ENCODE measurements around the gene SST.

Gene SST

DNA sequence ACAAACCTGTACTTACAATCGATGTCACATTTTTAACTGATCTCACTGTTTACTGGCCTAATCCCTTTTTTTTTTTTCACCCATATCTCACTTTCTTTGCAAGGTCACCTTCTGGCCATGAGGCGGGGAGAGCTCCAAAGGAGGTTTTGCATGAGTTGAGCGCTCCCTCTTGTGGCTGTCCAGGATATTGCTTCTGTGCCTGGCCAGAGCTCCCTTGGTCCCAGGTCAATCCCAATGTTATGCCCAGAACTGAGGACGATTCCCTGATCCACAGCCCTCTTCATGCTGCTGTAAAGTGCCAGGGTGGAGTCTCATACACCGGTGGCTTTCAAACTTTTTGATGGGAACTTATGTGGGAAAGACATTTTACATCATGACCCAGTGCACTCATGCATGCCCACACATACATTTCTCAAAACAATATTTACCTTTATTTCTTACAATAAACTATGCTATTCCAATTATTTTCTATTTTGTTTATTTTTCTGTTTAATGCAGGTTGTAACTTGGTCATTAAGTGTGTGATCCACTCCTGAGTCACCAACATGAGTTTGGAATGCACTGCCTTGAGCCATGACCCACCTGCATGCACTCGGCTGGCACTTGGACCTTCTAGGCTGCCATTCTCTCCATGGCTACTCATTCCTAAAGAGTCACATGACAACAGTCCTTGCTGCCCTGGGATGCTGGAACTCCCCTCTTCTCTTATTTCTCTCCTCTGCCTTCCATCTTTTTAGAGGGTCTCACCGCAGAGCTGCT lies 9.6 kb upstream of the SST start:
- Histone ChIP-seq H3K27me3 (ENCODE audit: control insufficient read depth, insufficient read depth, low read length) (no peaks in the 10 kb centered on the region), H3K9ac (ENCODE audit: low read depth, low read length) (no peak overlapping the region), H3K4me3 (ENCODE audit: low read depth, low read length) (no peak overlapping the region), H3K36me3 (ENCODE audit: control insufficient read depth, insufficient read depth, low read length) (no peaks in the 10 kb centered on the region), H3K9me3 (ENCODE audit: control insufficient read depth, insufficient read depth, low read length) (no peaks in the 10 kb centered on the region), H3K4me1 (ENCODE audit: control insufficient read depth, insufficient read depth, low read length) (peaks cover 2% of the 10 kb centered on the region)

GRCh38 chr3:187678726-187679268 lies 8.6 kb upstream of the SST start:
- H3K36me3 ChIP-seq (ENCODE audit: control insufficient read depth, insufficient read depth, low read length) = no peaks in the 10 kb centered on the region
- no peaks in the 10 kb centered on the region for H3K9me3 ChIP-seq (ENCODE audit: control insufficient read depth, insufficient read depth, low read length)
- no peak overlapping the region for H3K4me3 ChIP-seq (ENCODE audit: low read depth, low read length)
- peaks cover 2% of the 10 kb centered on the region for H3K4me1 ChIP-seq (ENCODE audit: control insufficient read depth, insufficient read depth, low read length)
- H3K9ac ChIP-seq (ENCODE audit: low read depth, low read length) = no peak overlapping the region
- H3K27me3 ChIP-seq (ENCODE audit: control insufficient read depth, insufficient read depth, low read length) = peaks cover 3% of the 10 kb centered on the region

DNA sequence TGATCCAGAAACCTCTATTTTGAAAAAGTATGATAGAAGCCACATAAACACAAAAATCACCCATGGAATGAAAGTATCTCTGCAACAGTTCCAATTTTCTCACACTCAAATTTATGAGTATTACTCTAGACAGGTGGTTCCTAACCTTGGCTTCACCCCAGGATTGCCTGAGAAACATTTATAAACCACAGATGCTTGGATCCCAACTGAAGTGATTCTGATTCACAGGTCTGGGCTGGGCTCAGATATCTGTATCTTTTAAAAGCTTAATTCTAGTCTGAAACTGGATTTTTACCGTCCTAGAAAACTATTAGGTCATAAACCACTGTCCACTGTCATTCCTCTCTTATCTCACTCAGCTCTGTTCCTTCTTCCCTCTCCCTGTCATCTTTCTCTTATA lies 7.4 kb upstream of the SST start:
- Histone ChIP-seq H3K9me3 (ENCODE audit: control insufficient read depth, insufficient read depth, low read length) (no peaks in the 10 kb centered on the region), H3K4me3 (ENCODE audit: low read depth, low read length) (no peak overlapping the region), H3K9ac (ENCODE audit: low read depth, low read length) (no peak overlapping the region), H3K36me3 (ENCODE audit: control insufficient read depth, insufficient read depth, low read length) (no peaks in the 10 kb centered on the region), H3K27me3 (ENCODE audit: control insufficient read depth, insufficient read depth, low read length) (peaks cover 13% of the 10 kb centered on the region), H3K4me1 (ENCODE audit: control insufficient read depth, insufficient read depth, low read length) (peaks cover 2% of the 10 kb centered on the region)

GRCh38 chr3:187673012-187673411 lies 2.8 kb upstream of the SST start:
- no peaks in the 10 kb centered on the region for H3K9me3 ChIP-seq (ENCODE audit: control insufficient read depth, insufficient read depth, low read length)
- no peaks in the 10 kb centered on the region for H3K36me3 ChIP-seq (ENCODE audit: control insufficient read depth, insufficient read depth, low read length)
- no peak overlapping the region for H3K9ac ChIP-seq (ENCODE audit: low read depth, low read length)
- peaks cover 39% of the 10 kb centered on the region for H3K27me3 ChIP-seq (ENCODE audit: control insufficient read depth, insufficient read depth, low read length)
- H3K4me3 ChIP-seq (ENCODE audit: low read depth, low read length) = no peak overlapping the region
- peaks cover 3% of the 10 kb centered on the region for H3K4me1 ChIP-seq (ENCODE audit: control insufficient read depth, insufficient read depth, low read length)

- Histone ChIP-seq H3K36me3 (ENCODE audit: control insufficient read depth, insufficient read depth, low read length) (no peaks in the 10 kb centered on the region), H3K27me3 (ENCODE audit: control insufficient read depth, insufficient read depth, low read length) (peaks cover 26% of the 10 kb centered on the region), H3K9ac (ENCODE audit: low read depth, low read length) (no peak overlapping the region), H3K9me3 (ENCODE audit: control insufficient read depth, insufficient read depth, low read length) (no peaks in the 10 kb centered on the region), H3K4me3 (ENCODE audit: low read depth, low read length) (no peak overlapping the region), H3K4me1 (ENCODE audit: control insufficient read depth, insufficient read depth, low read length) (peaks cover 3% of the 10 kb centered on the region)
Measured at GRCh38 chr3:187667526-187667925, 2.7 kb downstream of the SST start.

GRCh38 chr3:187665764-187666402 lies 4.3 kb downstream of the SST start:
- H3K4me1 ChIP-seq (ENCODE audit: control insufficient read depth, insufficient read depth, low read length) = peaks cover 3% of the 10 kb centered on the region
- H3K36me3 ChIP-seq (ENCODE audit: control insufficient read depth, insufficient read depth, low read length) = no peaks in the 10 kb centered on the region
- H3K4me3 ChIP-seq (ENCODE audit: low read depth, low read length) = no peak overlapping the region
- H3K9me3 ChIP-seq (ENCODE audit: control insufficient read depth, insufficient read depth, low read length) = no peaks in the 10 kb centered on the region
- peaks cover 9% of the 10 kb centered on the region for H3K27me3 ChIP-seq (ENCODE audit: control insufficient read depth, insufficient read depth, low read length)
- H3K9ac ChIP-seq (ENCODE audit: low read depth, low read length) = no peak overlapping the region

GRCh38 chr3:187665010-187665409 lies 5.2 kb downstream of the SST start:
- no peak overlapping the region for H3K9ac ChIP-seq (ENCODE audit: low read depth, low read length)
- peaks cover 3% of the 10 kb centered on the region for H3K27me3 ChIP-seq (ENCODE audit: control insufficient read depth, insufficient read depth, low read length)
- no peaks in the 10 kb centered on the region for H3K9me3 ChIP-seq (ENCODE audit: control insufficient read depth, insufficient read depth, low read length)
- no peaks in the 10 kb centered on the region for H3K4me1 ChIP-seq (ENCODE audit: control insufficient read depth, insufficient read depth, low read length)
- H3K36me3 ChIP-seq (ENCODE audit: control insufficient read depth, insufficient read depth, low read length) = no peaks in the 10 kb centered on the region
- no peak overlapping the region for H3K4me3 ChIP-seq (ENCODE audit: low read depth, low read length)

DNA sequence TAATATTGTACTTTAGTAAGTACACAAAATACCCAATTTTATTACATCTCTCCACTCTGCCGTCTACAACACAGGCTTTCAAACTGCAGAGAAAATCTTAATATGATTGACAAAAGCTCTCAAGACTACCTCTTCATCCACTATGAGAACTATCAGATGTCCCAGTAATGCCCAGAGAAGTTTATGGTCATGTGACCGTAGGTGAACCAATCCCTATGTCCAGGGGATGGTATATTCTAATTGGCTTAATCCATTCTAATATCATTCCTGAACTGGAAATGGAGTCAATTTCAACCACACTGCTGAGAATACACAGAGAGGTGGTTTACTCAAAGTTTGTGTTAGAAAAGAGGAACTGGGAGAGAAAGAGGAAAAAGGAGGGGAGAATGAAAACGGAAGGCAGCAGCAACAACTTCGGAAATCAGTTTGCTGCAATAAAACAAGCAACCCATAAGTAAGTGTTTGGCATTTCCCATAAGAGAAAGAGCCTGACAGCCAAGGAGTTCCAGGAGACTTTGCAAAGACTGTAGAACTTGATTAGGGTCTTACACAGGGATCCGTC lies 7.3 kb downstream of the SST start:
- H3K36me3 ChIP-seq (ENCODE audit: control insufficient read depth, insufficient read depth, low read length) = no peaks in the 10 kb centered on the region
- no peaks in the 10 kb centered on the region for H3K4me1 ChIP-seq (ENCODE audit: control insufficient read depth, insufficient read depth, low read length)
- H3K9me3 ChIP-seq (ENCODE audit: control insufficient read depth, insufficient read depth, low read length) = no peaks in the 10 kb centered on the region
- H3K9ac ChIP-seq (ENCODE audit: low read depth, low read length) = no peak overlapping the region
- H3K4me3 ChIP-seq (ENCODE audit: low read depth, low read length) = no peak overlapping the region
- H3K27me3 ChIP-seq (ENCODE audit: control insufficient read depth, insufficient read depth, low read length) = no peaks in the 10 kb centered on the region

DNA sequence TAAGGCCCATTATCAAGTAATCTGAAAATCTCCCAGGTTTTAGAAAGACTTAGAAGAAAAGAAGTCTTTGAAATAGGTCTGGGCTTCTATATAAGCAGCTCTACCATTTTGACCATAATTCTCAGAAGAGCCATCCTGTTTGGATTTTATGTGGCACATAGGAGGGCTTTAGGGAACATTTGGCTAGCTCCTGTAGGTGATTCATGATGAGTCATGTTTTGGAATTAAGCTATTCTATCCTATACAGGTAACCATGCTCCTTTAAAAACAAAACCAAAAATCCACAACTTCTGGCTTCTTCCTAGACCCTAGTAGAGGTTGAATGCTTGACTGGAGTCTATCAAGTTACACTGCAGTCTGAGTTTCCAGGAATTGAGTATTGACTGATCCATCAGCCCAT lies 8.9 kb downstream of the SST start:
- H3K9ac ChIP-seq (ENCODE audit: low read depth, low read length) = no peak overlapping the region
- no peak overlapping the region for H3K4me3 ChIP-seq (ENCODE audit: low read depth, low read length)
- H3K36me3 ChIP-seq (ENCODE audit: control insufficient read depth, insufficient read depth, low read length) = no peaks in the 10 kb centered on the region
- H3K9me3 ChIP-seq (ENCODE audit: control insufficient read depth, insufficient read depth, low read length) = no peaks in the 10 kb centered on the region
- no peaks in the 10 kb centered on the region for H3K4me1 ChIP-seq (ENCODE audit: control insufficient read depth, insufficient read depth, low read length)
- no peaks in the 10 kb centered on the region for H3K27me3 ChIP-seq (ENCODE audit: control insufficient read depth, insufficient read depth, low read length)

GRCh38 chr3:187651282-187651681 lies 18.9 kb downstream of the SST start:
- H3K4me1 ChIP-seq (ENCODE audit: control insufficient read depth, insufficient read depth, low read length) = no peaks in the 10 kb centered on the region
- no peak overlapping the region for H3K4me3 ChIP-seq (ENCODE audit: low read depth, low read length)
- no peaks in the 10 kb centered on the region for H3K9me3 ChIP-seq (ENCODE audit: control insufficient read depth, insufficient read depth, low read length)
- H3K36me3 ChIP-seq (ENCODE audit: control insufficient read depth, insufficient read depth, low read length) = no peaks in the 10 kb centered on the region
- H3K27me3 ChIP-seq (ENCODE audit: control insufficient read depth, insufficient read depth, low read length) = no peaks in the 10 kb centered on the region
- no peak overlapping the region for H3K9ac ChIP-seq (ENCODE audit: low read depth, low read length)

DNA sequence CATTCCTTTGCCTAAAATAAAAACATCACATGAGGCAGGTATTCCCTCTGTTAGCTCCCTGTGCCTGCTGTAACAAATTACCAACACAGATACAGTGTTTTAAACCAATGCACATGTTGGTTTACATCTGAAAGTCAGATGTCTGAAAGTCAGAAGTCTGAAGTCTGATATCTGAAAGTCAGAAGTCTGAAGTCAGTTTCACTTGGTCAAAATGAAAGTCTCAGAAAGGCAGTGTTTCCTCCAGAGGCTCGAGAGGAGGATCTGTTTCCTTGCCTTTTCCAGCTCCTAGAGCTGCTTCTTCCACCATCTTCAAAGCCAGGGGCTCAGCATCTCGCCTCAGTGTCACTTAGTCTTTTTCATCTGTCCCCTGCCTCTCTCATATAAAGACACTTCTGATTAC lies 22.0 kb downstream of the SST start:
- H3K27me3 ChIP-seq (ENCODE audit: control insufficient read depth, insufficient read depth, low read length) = no peaks in the 10 kb centered on the region
- no peaks in the 10 kb centered on the region for H3K9me3 ChIP-seq (ENCODE audit: control insufficient read depth, insufficient read depth, low read length)

More for the DNA sequence above, 22.0 kb downstream of the SST start:
- Histone ChIP-seq H3K9ac (ENCODE audit: low read depth, low read length) (no peak overlapping the region), H3K4me3 (ENCODE audit: low read depth, low read length) (no peak overlapping the region), H3K36me3 (ENCODE audit: control insufficient read depth, insufficient read depth, low read length) (no peaks in the 10 kb centered on the region), H3K4me1 (ENCODE audit: control insufficient read depth, insufficient read depth, low read length) (no peaks in the 10 kb centered on the region)
